Measurements from ENCODE around the gene VPS8.

VPS8 gene

GRCh38 chr3:184907681-184908649 lies 96.0 kb downstream of the VPS8 start:
- no peak overlapping the region for H3K4me3 ChIP-seq (replicated peaks; ENCODE audit: low read depth, low read length)
- TF ChIP-seq CTCF (IDR thresholded peaks at IDR 0.05; ENCODE audit: low read depth, low read length, missing control alignments): no peak
- DNase-seq (ENCODE audit: extremely low read depth, low read depth): no peak

- no peak overlapping the region for H3K4me3 ChIP-seq (replicated peaks; ENCODE audit: low read depth, low read length)
- TF ChIP-seq CTCF (IDR thresholded peaks at IDR 0.05; ENCODE audit: low read depth, low read length, missing control alignments): no peak
- DNase-seq (ENCODE audit: extremely low read depth, low read depth): no peak
These were observed 96.9 kb downstream of the VPS8 start for GRCh38 chr3:184908859-184909258.

- DNase-seq (ENCODE audit: extremely low read depth, low read depth): no peak
- H3K4me3 ChIP-seq (replicated peaks; ENCODE audit: low read depth, low read length): no peak overlapping the region
- no peak for TF ChIP-seq CTCF (IDR thresholded peaks at IDR 0.05; ENCODE audit: low read depth, low read length, missing control alignments)
These were observed 98.7 kb downstream of the VPS8 start for GRCh38 chr3:184910664-184911063.

- no peak for DNase-seq (ENCODE audit: extremely low read depth, low read depth)
- no peak for TF ChIP-seq CTCF (IDR thresholded peaks at IDR 0.05; ENCODE audit: low read depth, low read length, missing control alignments)
- no peak overlapping the region for H3K4me3 ChIP-seq (replicated peaks; ENCODE audit: low read depth, low read length)
These were observed 99.6 kb downstream of the VPS8 start for GRCh38 chr3:184911570-184911969.

- H3K4me3 ChIP-seq (replicated peaks; ENCODE audit: low read depth, low read length): no peak overlapping the region
- DNase-seq (ENCODE audit: extremely low read depth, low read depth): no peak
- no peak for TF ChIP-seq CTCF (IDR thresholded peaks at IDR 0.05; ENCODE audit: low read depth, low read length, missing control alignments)
These were observed 100.2 kb downstream of the VPS8 start for GRCh38 chr3:184912163-184912562.

- TF ChIP-seq CTCF (IDR thresholded peaks at IDR 0.05; ENCODE audit: low read depth, low read length, missing control alignments): no peak
- H3K4me3 ChIP-seq (replicated peaks; ENCODE audit: low read depth, low read length): no peak overlapping the region
- DNase-seq (ENCODE audit: extremely low read depth, low read depth): no peak
These were observed 102.7 kb downstream of the VPS8 start for GRCh38 chr3:184914628-184915027.
